ENCODE measurements around the gene COASY.

DNA sequence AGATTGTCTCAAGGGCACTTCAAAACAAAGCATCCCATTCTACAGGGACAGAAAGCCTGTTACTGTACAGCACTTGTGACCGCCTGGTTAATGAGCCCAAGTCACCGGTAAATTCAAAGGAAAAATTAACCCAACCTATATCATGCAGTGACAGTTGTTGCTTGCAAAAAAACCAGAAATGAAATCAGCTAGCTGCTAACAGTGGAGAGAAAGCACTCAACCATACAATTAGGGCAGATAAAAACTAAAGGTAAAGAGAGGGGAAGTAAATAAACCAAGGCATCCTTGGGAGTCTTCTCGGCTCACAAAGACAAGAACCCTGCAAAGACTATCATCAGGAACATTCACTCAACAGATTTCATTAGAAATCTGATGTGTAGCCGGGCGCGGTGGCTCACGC is 41.4 kb downstream of the COASY start:
- TF ChIP-seq, protein P1, sequence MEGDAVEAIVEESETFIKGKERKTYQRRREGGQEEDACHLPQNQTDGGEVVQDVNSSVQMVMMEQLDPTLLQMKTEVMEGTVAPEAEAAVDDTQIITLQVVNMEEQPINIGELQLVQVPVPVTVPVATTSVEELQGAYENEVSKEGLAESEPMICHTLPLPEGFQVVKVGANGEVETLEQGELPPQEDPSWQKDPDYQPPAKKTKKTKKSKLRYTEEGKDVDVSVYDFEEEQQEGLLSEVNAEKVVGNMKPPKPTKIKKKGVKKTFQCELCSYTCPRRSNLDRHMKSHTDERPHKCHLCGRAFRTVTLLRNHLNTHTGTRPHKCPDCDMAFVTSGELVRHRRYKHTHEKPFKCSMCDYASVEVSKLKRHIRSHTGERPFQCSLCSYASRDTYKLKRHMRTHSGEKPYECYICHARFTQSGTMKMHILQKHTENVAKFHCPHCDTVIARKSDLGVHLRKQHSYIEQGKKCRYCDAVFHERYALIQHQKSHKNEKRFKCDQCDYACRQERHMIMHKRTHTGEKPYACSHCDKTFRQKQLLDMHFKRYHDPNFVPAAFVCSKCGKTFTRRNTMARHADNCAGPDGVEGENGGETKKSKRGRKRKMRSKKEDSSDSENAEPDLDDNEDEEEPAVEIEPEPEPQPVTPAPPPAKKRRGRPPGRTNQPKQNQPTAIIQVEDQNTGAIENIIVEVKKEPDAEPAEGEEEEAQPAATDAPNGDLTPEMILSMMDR (conservative IDR thresholded peaks at IDR 0.05; ENCODE audit: low read length) = no peak
- no peak for TF ChIP-seq EZH2phosphoT487 (IDR thresholded peaks at IDR 0.05; ENCODE audit: borderline replicate concordance)
